Measurements from ENCODE around the gene FCN1. TPM values are rescaled to one million over a fixed set of nuclear protein-coding genes. Genes with fewer than 3 reads are reported as not detected.

The FCN1 gene
- total RNA-seq, 2 experiments from 2014 or later: not detected

DNA sequence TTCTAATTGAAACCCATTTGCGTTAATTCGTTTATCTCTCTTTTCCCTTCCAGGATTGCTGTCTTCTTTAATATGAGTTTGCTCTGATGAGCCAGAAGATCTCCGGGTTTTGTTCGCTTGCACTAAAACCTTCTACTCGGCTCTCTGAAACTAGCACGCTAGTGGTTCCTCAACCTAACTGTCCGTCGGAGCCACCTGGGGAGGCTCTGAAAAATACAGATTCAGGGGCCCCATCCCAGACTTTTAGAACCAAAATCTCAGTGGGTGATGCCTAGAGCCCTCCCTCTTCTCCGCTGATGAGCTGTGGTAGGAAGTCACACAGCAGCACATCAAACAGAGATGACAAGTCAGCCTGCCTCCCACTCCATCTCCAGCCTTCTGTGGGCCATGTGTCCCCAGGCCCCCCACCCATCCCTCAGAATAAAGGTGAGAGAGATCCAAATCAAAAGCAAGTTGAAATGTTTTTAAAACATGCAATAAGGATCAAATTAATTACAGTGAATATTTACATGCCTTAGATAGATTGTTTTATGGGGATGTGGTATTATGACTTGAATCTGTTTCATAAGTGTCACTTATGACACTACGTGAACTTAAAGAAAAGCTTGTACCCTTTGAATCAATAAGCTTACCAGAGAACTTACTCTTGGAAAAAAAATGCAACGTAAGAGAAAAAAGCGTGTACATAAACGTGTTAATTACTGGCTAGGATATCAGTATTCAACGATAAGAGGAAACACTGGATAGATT is 20.7 kb downstream of the FCN1 start:
- H3K4me1 Mint-ChIP-seq (ENCODE audit: low read depth): no peaks in the 10 kb centered on the region
- intact Hi-C loops (cut with micrococcal nuclease): no loop called here

DNA sequence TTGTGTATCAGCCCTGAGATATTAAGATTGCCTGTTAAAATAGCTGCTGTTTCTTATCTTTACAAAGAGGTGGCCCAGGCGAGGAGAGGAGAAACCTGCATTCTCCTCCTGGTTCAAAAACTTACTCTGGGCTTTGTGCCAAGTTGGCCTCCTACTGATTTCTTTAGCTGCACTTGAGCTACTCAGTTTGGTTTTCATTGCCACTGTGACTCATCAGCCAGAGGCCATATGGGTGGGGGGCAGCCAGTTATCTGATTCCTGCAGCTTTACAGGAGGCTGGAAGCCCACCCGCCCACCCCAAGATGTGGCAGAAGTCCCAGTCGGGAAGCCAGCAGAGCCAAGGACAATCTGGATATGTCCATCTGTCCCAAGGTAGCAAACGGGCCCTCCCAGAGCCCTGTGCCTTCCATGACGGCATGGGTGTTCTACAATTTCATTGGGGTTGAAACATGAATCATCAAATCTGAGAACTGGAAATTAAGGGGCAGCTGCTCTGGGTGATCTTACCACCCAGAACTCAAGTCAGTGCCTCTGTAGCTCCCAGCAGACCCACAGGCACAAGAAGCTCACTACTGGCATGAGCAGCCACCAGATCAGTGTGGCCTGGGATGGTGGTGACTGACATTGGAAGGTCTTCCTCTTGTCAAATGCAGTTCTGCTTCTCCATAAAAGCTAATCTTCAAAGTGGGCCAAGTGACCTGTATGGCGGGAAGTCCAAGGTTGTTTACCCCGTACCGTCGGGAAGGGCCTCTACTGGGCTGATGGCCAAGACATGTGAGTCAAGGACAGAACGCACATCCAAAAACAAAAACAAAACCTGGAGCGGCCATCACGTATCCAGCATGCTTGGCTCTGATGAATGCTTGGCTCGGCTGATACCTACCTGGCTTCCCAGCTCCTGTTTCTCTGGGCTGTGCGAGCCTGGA is 21.5 kb downstream of the FCN1 start:
- Mint-ChIP-seq H3K27ac (no peak overlapping the region), H3K36me3 (ENCODE audit: low read depth) (no peaks in the 10 kb centered on the region), H3K4me3 (no peak overlapping the region), H3K4me1 (ENCODE audit: low read depth) (no peaks in the 10 kb centered on the region), H3K27me3 (peaks cover 7% of the 10 kb centered on the region), H3K9me3 (peaks cover 7% of the 10 kb centered on the region)
- intact Hi-C loops (cut with micrococcal nuclease): no loop called here
- TF ChIP-seq, protein P1, sequence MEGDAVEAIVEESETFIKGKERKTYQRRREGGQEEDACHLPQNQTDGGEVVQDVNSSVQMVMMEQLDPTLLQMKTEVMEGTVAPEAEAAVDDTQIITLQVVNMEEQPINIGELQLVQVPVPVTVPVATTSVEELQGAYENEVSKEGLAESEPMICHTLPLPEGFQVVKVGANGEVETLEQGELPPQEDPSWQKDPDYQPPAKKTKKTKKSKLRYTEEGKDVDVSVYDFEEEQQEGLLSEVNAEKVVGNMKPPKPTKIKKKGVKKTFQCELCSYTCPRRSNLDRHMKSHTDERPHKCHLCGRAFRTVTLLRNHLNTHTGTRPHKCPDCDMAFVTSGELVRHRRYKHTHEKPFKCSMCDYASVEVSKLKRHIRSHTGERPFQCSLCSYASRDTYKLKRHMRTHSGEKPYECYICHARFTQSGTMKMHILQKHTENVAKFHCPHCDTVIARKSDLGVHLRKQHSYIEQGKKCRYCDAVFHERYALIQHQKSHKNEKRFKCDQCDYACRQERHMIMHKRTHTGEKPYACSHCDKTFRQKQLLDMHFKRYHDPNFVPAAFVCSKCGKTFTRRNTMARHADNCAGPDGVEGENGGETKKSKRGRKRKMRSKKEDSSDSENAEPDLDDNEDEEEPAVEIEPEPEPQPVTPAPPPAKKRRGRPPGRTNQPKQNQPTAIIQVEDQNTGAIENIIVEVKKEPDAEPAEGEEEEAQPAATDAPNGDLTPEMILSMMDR (IDR thresholded peaks at IDR 0.05): no peak
- ATAC-seq: no peak
- DNase-seq: peak; percentile 10
- CTCF ChIA-PET: no interaction called here
- POLR2A ChIA-PET: no interaction called here

More for the DNA sequence above, 20.7 kb downstream of the FCN1 start:
- no peaks in the 10 kb centered on the region for H3K36me3 Mint-ChIP-seq (ENCODE audit: low read depth)
- peaks cover 7% of the 10 kb centered on the region for H3K9me3 Mint-ChIP-seq
- DNase-seq: no peak
- ATAC-seq: no peak
- H3K27ac Mint-ChIP-seq: no peak overlapping the region
- H3K27me3 Mint-ChIP-seq: peaks cover 7% of the 10 kb centered on the region
- TF ChIP-seq, protein P1 (IDR thresholded peaks at IDR 0.05): no peak
- ChIA-PET POLR2A (no interaction called here), CTCF (no interaction called here)
- H3K4me3 Mint-ChIP-seq: no peak overlapping the region

DNA sequence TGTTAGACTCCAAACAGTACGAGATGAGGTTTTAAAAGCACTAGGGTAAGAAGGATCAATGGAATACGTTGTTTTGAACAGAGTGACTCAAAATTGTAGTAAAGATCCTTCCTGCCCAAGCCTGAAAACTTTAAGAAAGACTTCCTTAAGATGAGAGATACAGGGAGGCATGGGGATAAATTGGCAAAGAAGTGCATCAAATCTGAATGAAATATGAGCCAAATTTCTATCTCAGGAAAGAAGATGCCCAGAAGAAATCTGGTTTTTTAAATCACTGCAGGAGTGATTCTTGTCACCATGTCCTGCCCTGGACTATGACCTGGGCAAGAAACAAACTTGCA is 22.2 kb downstream of the FCN1 start:
- Mint-ChIP-seq H3K4me3 (no peak overlapping the region), H3K4me1 (ENCODE audit: low read depth) (no peaks in the 10 kb centered on the region), H3K27me3 (peaks cover 7% of the 10 kb centered on the region), H3K36me3 (ENCODE audit: low read depth) (no peaks in the 10 kb centered on the region), H3K9me3 (peaks cover 7% of the 10 kb centered on the region), H3K27ac (no peak overlapping the region)
- ChIA-PET CTCF (no interaction called here), POLR2A (no interaction called here)
- TF ChIP-seq, protein P1 (IDR thresholded peaks at IDR 0.05): no peak
- DNase-seq (no peak), ATAC-seq (no peak)
- intact Hi-C loops (cut with micrococcal nuclease): no loop called here

DNA sequence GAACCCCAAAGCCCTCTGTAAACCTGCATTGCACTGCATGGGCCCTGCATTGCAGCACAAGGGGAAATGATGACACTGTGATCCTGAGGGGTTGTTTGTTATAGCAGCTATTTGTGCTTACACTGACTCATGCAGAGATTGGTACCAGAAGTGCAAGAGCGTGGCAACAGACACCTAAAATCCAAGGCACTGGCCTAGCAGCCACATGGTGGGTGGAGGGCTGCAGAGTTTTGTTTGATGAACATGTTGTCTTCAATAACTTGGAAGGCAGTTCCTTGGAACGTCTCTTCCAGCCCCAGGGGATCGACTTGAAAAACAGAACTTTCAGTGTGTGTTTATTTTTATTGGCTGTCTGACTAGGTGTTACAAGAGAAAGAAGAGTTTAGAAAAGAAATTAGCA is 22.6 kb downstream of the FCN1 start:
- Mint-ChIP-seq H3K27ac (no peak overlapping the region), H3K9me3 (peaks cover 7% of the 10 kb centered on the region), H3K4me3 (no peak overlapping the region), H3K27me3 (peaks cover 7% of the 10 kb centered on the region), H3K4me1 (ENCODE audit: low read depth) (no peaks in the 10 kb centered on the region), H3K36me3 (ENCODE audit: low read depth) (no peaks in the 10 kb centered on the region)
- ChIA-PET POLR2A (no interaction called here), CTCF (no interaction called here)
- no peak for DNase-seq
- TF ChIP-seq, protein P1 (IDR thresholded peaks at IDR 0.05): no peak
- ATAC-seq: no peak
- intact Hi-C loops (cut with micrococcal nuclease): no loop called here

Data from activated CD8-positive, alpha-beta T cell treated with anti-CD3 and anti-CD28 coated beads for 36 hours (primary cell).